HEK293 (cell line): ENCODE data around the gene GBP7.

Source experiments
- CTCF ChIA-PET: fragments of 350-600 bp; formaldehyde crosslinking; extraction: SDS; loops from one replicate; lab custom pipeline; 2021; ENCODE audit warnings: antibody characterized with exemption; lab: Yijun Ruan, JAX
- POLR2A ChIA-PET: fragments of 300-600 bp; formaldehyde crosslinking; extraction: SDS; loops from one replicate; lab custom pipeline; 2020; ENCODE audit warnings: antibody characterized with exemption, inconsistent platforms; lab: Yijun Ruan, JAX
- H3K27ac ChIP-seq: fragments of 200-500 bp; sonication (Bioruptor generic); 2 replicates; pipeline ENCODE4 v1.5.1; 2014; ENCODE audit warnings: low read depth, low read length, control low read depth, inconsistent platforms; ENCODE audit errors: extremely low read depth
- H3K36me3 ChIP-seq, 2 experiments: fragments of 200-500 bp in 1 of 2; sonication (Bioruptor generic) in 1 of 2; 1 replicate in 1 of 2; 2 replicates in 1 of 2; pipeline ENCODE4 v1.5.1; 2014 to 2017; ENCODE audit warnings: inconsistent platforms in 2 of 2, low read length in 2 of 2; ENCODE audit not compliant: control insufficient read depth in 2 of 2, insufficient read depth in 1 of 2
- H3K4me1 ChIP-seq: fragments of 200-500 bp; sonication (Bioruptor generic); 2 replicates; pipeline ENCODE4 v1.5.1; 2014; ENCODE audit warnings: mild to moderate bottlenecking, low read length, inconsistent platforms; ENCODE audit not compliant: control insufficient read depth, insufficient read depth
- H3K4me3 ChIP-seq: 2 replicates; pipeline ENCODE4 v1.5.1; 2011; ENCODE audit warnings: low read depth, mild to moderate bottlenecking, control low read depth, low read length, moderate library complexity
- H3K9me3 ChIP-seq: fragments of 200-500 bp; sonication (Bioruptor generic); 2 replicates; pipeline ENCODE4 v1.5.1; 2014; ENCODE audit warnings: low read depth, low read length, inconsistent platforms; ENCODE audit not compliant: control insufficient read depth, insufficient read depth
- FEZF1 ChIP-seq: fragments of 450-650 bp; formaldehyde crosslinking; IDR thresholded peaks from 2 replicates; pipeline ENCODE4 v1.5.1; 2016; ENCODE audit warnings: missing biosample characterization, missing genetic modification characterization
- GLIS2 ChIP-seq: fragments of 450-650 bp; formaldehyde crosslinking; IDR thresholded peaks from 2 replicates; pipeline ENCODE4 v1.5.1; 2016; ENCODE audit warnings: missing biosample characterization, missing genetic modification characterization
- KLF9 ChIP-seq: fragments of 450-650 bp; formaldehyde crosslinking; IDR thresholded peaks from 2 replicates; pipeline ENCODE4 v1.5.1; 2016; ENCODE audit warnings: missing biosample characterization, missing genetic modification characterization, low read depth
- MYNN ChIP-seq: fragments of 450-650 bp; formaldehyde crosslinking; IDR thresholded peaks from 2 replicates; pipeline ENCODE4 v1.5.1; 2016; ENCODE audit warnings: missing biosample characterization, missing genetic modification characterization, borderline replicate concordance
- OVOL3 ChIP-seq: fragments of 450-650 bp; formaldehyde crosslinking; IDR thresholded peaks from 2 replicates; pipeline ENCODE4 v1.5.1; 2016; ENCODE audit warnings: missing biosample characterization, missing genetic modification characterization
- SCRT1 ChIP-seq: fragments of 450-650 bp; formaldehyde crosslinking; IDR thresholded peaks from 2 replicates; pipeline ENCODE4 v1.5.1; 2016; ENCODE audit warnings: missing biosample characterization, missing genetic modification characterization, borderline replicate concordance
- SP2 ChIP-seq: fragments of 450-650 bp; formaldehyde crosslinking; IDR thresholded peaks from 2 replicates; pipeline ENCODE4 v1.5.1; 2016; ENCODE audit warnings: missing biosample characterization, missing genetic modification characterization
- YY2 ChIP-seq: fragments of 450-650 bp; formaldehyde crosslinking; IDR thresholded peaks from 2 replicates; pipeline ENCODE4 v1.5.1; 2016; ENCODE audit warnings: missing biosample characterization, missing genetic modification characterization
- ZNF10 ChIP-seq: fragments of 450-650 bp; formaldehyde crosslinking; IDR thresholded peaks from 2 replicates; pipeline ENCODE4 v1.5.1; 2017; ENCODE audit warnings: missing biosample characterization, missing genetic modification characterization
- ZNF341 ChIP-seq: fragments of 450-650 bp; formaldehyde crosslinking; IDR thresholded peaks from 2 replicates; pipeline ENCODE4; 2016; ENCODE audit warnings: low read depth, missing biosample characterization, missing genetic modification characterization
- ZNF350 ChIP-seq: fragments of 450-650 bp; formaldehyde crosslinking; IDR thresholded peaks from 2 replicates; pipeline ENCODE4 v1.5.0; 2017; ENCODE audit warnings: missing biosample characterization, mild to moderate bottlenecking, missing genetic modification characterization
- ZNF416 ChIP-seq: fragments of 450-650 bp; formaldehyde crosslinking; IDR thresholded peaks from 2 replicates; pipeline ENCODE4 v1.5.1; 2016; ENCODE audit warnings: missing biosample characterization, missing genetic modification characterization
- ZNF426 ChIP-seq: fragments of 450-650 bp; formaldehyde crosslinking; IDR thresholded peaks from 2 replicates; pipeline ENCODE4 v1.5.1; 2017; ENCODE audit warnings: missing biosample characterization, missing genetic modification characterization, mild to moderate bottlenecking, inconsistent platforms, moderate library complexity
- ZNF621 ChIP-seq: fragments of 450-650 bp; formaldehyde crosslinking; IDR thresholded peaks from 2 replicates; pipeline ENCODE4 v1.5.1; 2017; ENCODE audit warnings: missing biosample characterization, missing genetic modification characterization
- ZNF747 ChIP-seq: fragments of 450-650 bp; formaldehyde crosslinking; IDR thresholded peaks from 2 replicates; pipeline ENCODE4 v1.5.1; 2016; ENCODE audit warnings: missing biosample characterization, missing genetic modification characterization
- ZNF76 ChIP-seq: fragments of 450-650 bp; formaldehyde crosslinking; IDR thresholded peaks from 2 replicates; pipeline ENCODE4; 2016; ENCODE audit warnings: low read depth, missing biosample characterization, missing genetic modification characterization, borderline replicate concordance
- TF ChIP-seq, protein P1 (sequence below): sonication (generic); formaldehyde crosslinking; IDR thresholded peaks from 2 replicates; pipeline ENCODE4 v1.8.1; 2022; ENCODE audit warnings: mild to moderate bottlenecking, moderate library complexity, missing genetic modification reagents
- TF ChIP-seq, protein P2 (sequence below): fragments of 450-650 bp; formaldehyde crosslinking; IDR thresholded peaks from 2 replicates; pipeline ENCODE4 v1.5.1; 2017; ENCODE audit warnings: missing biosample characterization, missing genetic modification characterization

GBP7 gene

DNA sequence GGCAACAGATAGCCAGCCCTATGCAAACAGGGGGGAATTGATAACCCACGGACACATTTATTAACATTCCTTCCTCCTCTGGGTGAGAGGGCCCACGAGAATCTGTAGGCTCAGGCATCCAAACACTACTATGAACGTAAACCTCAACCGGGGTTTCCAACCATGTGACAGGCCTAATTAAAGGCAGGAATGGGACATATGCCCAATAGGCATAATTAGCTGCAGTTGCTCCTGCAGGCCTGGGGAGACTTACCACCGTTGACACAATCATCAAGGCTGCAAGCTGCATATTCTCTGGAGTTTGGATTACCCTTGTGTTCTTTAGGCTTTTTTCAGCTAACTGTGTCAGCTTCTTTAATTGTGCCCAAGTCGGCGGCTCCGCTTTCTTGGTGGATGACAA is 88.6 kb downstream of the GBP7 start:
- Histone ChIP-seq H3K36me3 (no peaks in the 10 kb centered on the region), H3K4me1 (no peaks in the 10 kb centered on the region), H3K4me3 (no peak overlapping the region), H3K27ac (no peak overlapping the region), H3K9me3 (no peaks in the 10 kb centered on the region)
- POLR2A ChIA-PET, result no interaction called here
- TF ChIP-seq ZNF416 (tag by site-specific recombination), result no peak
- TF ChIP-seq, protein P1, sequence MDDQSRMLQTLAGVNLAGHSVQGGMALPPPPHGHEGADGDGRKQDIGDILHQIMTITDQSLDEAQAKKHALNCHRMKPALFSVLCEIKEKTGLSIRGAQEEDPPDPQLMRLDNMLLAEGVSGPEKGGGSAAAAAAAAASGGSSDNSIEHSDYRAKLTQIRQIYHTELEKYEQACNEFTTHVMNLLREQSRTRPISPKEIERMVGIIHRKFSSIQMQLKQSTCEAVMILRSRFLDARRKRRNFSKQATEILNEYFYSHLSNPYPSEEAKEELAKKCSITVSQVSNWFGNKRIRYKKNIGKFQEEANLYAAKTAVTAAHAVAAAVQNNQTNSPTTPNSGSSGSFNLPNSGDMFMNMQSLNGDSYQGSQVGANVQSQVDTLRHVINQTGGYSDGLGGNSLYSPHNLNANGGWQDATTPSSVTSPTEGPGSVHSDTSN (CRISPR knock-in tag), result no peak
- no peak for TF ChIP-seq ZNF621
- TF ChIP-seq ZNF747 (tag by site-specific recombination), result no peak
- TF ChIP-seq, protein P2, sequence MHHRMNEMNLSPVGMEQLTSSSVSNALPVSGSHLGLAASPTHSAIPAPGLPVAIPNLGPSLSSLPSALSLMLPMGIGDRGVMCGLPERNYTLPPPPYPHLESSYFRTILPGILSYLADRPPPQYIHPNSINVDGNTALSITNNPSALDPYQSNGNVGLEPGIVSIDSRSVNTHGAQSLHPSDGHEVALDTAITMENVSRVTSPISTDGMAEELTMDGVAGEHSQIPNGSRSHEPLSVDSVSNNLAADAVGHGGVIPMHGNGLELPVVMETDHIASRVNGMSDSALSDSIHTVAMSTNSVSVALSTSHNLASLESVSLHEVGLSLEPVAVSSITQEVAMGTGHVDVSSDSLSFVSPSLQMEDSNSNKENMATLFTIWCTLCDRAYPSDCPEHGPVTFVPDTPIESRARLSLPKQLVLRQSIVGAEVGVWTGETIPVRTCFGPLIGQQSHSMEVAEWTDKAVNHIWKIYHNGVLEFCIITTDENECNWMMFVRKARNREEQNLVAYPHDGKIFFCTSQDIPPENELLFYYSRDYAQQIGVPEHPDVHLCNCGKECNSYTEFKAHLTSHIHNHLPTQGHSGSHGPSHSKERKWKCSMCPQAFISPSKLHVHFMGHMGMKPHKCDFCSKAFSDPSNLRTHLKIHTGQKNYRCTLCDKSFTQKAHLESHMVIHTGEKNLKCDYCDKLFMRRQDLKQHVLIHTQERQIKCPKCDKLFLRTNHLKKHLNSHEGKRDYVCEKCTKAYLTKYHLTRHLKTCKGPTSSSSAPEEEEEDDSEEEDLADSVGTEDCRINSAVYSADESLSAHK (tag by site-specific recombination), result no peak
- no peak for TF ChIP-seq SCRT1 (tag by site-specific recombination)
- TF ChIP-seq ZNF350, result no peak
- TF ChIP-seq ZNF10 (tag by site-specific recombination), result no peak
- TF ChIP-seq KLF9, result no peak
- TF ChIP-seq OVOL3 (tag by site-specific recombination), result no peak
- TF ChIP-seq ZNF341 (tag by site-specific recombination), result no peak
- no peak for TF ChIP-seq ZNF426 (tag by site-specific recombination)
- TF ChIP-seq YY2 (tag by site-specific recombination), result no peak
- no peak for TF ChIP-seq SP2 (tag by site-specific recombination)
- TF ChIP-seq, all 188 proteins: peak for 0
- CTCF ChIA-PET, result interaction anchor here (0.7 kb wide), 1 partner anchor 63 kb away, joined by 5 read pairs; no protein-coding TSS in a partner anchor

DNA sequence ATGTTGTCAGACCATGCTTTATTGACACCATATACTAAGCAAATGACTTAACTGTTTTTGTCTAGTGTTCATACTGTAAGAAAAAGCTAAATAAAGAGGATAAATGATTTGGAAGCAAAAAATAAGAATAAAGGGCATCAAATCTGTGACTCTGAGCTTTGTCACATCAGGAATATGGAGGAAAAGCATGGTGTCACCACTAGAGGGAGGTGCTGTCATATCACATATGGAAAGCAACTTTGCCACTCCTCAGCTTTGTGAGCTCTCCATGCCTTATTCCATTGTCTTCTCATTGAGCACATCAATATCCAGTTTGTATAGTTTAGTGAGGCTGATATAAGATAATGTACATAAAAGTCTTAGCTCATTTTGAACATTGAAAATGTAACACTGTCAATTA is 90.0 kb downstream of the GBP7 start:
- no peaks in the 10 kb centered on the region for H3K36me3 ChIP-seq
- POLR2A ChIA-PET, result no interaction called here
- H3K9me3 ChIP-seq, result no peaks in the 10 kb centered on the region
- no peak overlapping the region for H3K27ac ChIP-seq
- H3K4me3 ChIP-seq, result no peak overlapping the region
- TF ChIP-seq GLIS2 (tag by site-specific recombination), result no peak
- no peak for TF ChIP-seq FEZF1
- no peak for TF ChIP-seq MYNN (tag by site-specific recombination)
- no peak for TF ChIP-seq ZNF76 (tag by site-specific recombination)
- no peaks in the 10 kb centered on the region for H3K4me1 ChIP-seq
- CTCF ChIA-PET, result interaction anchor here (0.6 kb wide), 1 partner anchor 354 kb away, joined by 4 read pairs; no protein-coding TSS in a partner anchor
